SIG-M5 (cell line): ENCODE data around the gene TSC2.
"Not testable (repeated sequence)": the region's sequence is repeated elsewhere in the genome, so short reads cannot be mapped to it uniquely, and the experiment has no call there.

Experiments used
- DNase-seq: peaks from one replicate; lab custom pipeline; 2025; lab: John Stamatoyannopoulos, UW

TSC2 gene

GRCh38 chr16:2031081-2031577, 16.7 kb upstream of the TSC2 start:
- no peak for DNase-seq

- no peak for DNase-seq
Measured at GRCh38 chr16:2032285-2033056, 15.3 kb upstream of the TSC2 start.

- no peak for DNase-seq
Measured at GRCh38 chr16:2033057-2033908, 14.5 kb upstream of the TSC2 start.

GRCh38 chr16:2033909-2034695, 13.7 kb upstream of the TSC2 start:
- DNase-seq, result not testable (repeated sequence)

- DNase-seq, result no peak
Measured at GRCh38 chr16:2034696-2035430, 12.9 kb upstream of the TSC2 start.

GRCh38 chr16:2035431-2036199, 12.2 kb upstream of the TSC2 start:
- DNase-seq, result no peak

GRCh38 chr16:2036200-2036966, 11.4 kb upstream of the TSC2 start:
- no peak for DNase-seq

GRCh38 chr16:2037115-2037514, 10.7 kb upstream of the TSC2 start:
- no peak for DNase-seq

GRCh38 chr16:2037647-2038381, 10.0 kb upstream of the TSC2 start:
- no peak for DNase-seq

- no peak for DNase-seq
Measured at GRCh38 chr16:2038382-2039231, 9.2 kb upstream of the TSC2 start.

GRCh38 chr16:2039274-2040031, 8.3 kb upstream of the TSC2 start:
- DNase-seq, result no peak

GRCh38 chr16:2040041-2040786, 7.6 kb upstream of the TSC2 start:
- no peak for DNase-seq

- DNase-seq, result no peak
Measured at GRCh38 chr16:2040787-2041522, 6.8 kb upstream of the TSC2 start.

- DNase-seq, result no peak
Measured at GRCh38 chr16:2042171-2042985, 5.4 kb upstream of the TSC2 start.

- no peak for DNase-seq
Measured at GRCh38 chr16:2042986-2043666, 4.7 kb upstream of the TSC2 start.
